SK-N-SH (cell line): ENCODE measurements around the gene PLIN5.

Source experiments
- CHD2 ChIP-seq: fragments of 150-350 bp; IDR thresholded peaks from 2 replicates; pipeline ENCODE4 v1.6.1; 2018; ENCODE audit warnings: low read length; ENCODE audit not compliant: partially characterized antibody
- CTCF ChIP-seq: fragments of 200-600 bp; sonication (generic); IDR thresholded peaks from 2 replicates; pipeline ENCODE4 v1.6.1; 2017; ENCODE audit warnings: antibody characterized with exemption, mild to moderate bottlenecking, moderate library complexity
- GABPA ChIP-seq: IDR thresholded peaks from 2 replicates; pipeline ENCODE4 v1.4.0; 2012; ENCODE audit warnings: low read depth, mild to moderate bottlenecking
- GATA2 ChIP-seq: sonication (generic); formaldehyde crosslinking; IDR thresholded peaks from 2 replicates; pipeline ENCODE4 v1.5.0; 2020; ENCODE audit warnings: mild to moderate bottlenecking, missing genetic modification reagents
- MEF2A ChIP-seq: IDR thresholded peaks from 2 replicates; pipeline ENCODE4 v1.4.0; 2012; ENCODE audit warnings: low read depth, borderline replicate concordance
- SMC3 ChIP-seq: IDR thresholded peaks from 2 replicates; pipeline ENCODE4 v1.6.1; 2012; ENCODE audit warnings: low read depth, low read length, improper control_type of control experiment
- TF ChIP-seq, protein P1 (sequence below): fragments of 150-350 bp; IDR thresholded peaks from 2 replicates; pipeline ENCODE4 v1.6.1; 2017; ENCODE audit warnings: antibody characterized with exemption, low read length, low read depth, borderline replicate concordance

DNA sequence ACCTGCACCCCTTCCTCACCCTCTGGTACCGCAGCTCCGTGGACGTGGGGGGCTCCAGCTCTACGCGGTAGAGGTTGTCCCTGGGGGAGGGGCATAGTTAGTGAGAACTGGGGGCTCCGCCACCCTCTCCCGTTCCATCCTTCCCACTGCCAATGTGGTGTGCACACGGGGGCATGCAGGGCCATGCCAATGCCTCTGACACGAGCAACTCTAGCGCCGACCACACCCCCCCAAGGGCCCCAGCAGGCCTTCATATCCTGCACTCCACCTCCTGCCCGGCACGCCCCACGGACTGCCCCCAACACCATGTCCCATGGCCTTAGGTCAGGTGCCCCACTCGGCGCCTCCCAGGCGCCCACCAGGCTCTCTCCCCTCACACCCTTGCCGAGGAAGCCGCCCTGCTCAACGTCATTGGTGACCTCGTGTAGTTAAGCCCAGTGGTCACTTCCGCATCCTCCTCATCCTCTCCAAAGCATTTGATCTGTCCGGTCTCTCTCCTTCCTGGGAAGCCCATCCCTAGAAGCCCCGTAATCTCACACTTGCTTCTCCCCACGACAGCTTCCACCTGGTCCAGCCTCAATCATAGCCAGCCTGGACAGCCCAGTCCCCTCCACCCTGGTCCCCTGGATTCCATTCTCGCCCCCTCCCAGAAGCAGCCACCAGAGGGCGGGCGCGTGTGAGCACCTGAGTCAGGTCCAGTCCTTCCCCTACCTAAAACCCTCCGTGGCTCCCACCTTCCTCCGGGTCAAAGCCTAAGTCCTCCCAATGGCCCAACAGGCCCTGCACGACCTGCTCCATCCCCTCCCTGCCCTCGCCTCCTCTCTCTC, 22.3 kb upstream of the PLIN5 start:
- TF ChIP-seq MEF2A (no peak), GABPA (no peak), SMC3 (no peak), CTCF (peak; percentile 45), CHD2 (no peak), GATA2 (CRISPR knock-in tag) (no peak)
- TF ChIP-seq, protein P1, sequence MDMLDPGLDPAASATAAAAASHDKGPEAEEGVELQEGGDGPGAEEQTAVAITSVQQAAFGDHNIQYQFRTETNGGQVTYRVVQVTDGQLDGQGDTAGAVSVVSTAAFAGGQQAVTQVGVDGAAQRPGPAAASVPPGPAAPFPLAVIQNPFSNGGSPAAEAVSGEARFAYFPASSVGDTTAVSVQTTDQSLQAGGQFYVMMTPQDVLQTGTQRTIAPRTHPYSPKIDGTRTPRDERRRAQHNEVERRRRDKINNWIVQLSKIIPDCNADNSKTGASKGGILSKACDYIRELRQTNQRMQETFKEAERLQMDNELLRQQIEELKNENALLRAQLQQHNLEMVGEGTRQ, result no peak
